Measurements from ENCODE around the gene COL26A1.

COL26A1 gene

DNA sequence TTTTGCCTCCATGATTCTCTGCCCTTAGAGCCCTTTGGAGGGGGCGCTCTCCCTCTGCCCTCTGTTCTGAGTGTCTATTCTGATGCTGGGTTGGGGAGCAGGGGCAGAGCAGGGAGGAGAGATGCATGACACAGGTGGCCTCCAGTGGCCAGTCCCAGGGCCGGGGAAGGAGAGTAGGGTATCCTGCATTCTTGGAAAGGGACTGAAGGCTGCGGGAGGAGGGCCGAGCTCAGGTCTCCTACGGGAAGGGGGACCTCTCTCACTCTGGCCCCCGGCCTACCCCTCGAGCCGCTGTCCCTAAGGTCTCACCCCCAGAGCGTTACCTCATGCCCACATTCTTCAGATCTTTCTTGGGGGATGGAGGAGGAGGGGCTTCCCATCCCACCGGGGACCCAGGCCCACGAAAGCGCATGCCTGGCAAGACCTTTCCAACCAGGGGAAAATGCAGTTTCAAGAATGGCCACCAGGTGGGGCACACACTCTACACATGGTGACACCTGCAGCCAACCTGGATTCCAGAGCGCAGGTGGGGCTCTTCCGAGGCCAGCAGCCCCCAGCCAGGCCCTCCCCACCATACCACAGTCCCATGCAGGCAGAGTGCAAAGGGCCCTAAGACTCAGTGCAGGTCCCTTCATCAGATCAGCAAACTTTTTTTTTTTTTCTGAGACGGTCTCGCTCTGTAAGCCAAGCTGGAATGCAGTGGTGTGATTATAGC is 180.0 kb downstream of the COL26A1 start (continued):
- TF ChIP-seq, protein P1, sequence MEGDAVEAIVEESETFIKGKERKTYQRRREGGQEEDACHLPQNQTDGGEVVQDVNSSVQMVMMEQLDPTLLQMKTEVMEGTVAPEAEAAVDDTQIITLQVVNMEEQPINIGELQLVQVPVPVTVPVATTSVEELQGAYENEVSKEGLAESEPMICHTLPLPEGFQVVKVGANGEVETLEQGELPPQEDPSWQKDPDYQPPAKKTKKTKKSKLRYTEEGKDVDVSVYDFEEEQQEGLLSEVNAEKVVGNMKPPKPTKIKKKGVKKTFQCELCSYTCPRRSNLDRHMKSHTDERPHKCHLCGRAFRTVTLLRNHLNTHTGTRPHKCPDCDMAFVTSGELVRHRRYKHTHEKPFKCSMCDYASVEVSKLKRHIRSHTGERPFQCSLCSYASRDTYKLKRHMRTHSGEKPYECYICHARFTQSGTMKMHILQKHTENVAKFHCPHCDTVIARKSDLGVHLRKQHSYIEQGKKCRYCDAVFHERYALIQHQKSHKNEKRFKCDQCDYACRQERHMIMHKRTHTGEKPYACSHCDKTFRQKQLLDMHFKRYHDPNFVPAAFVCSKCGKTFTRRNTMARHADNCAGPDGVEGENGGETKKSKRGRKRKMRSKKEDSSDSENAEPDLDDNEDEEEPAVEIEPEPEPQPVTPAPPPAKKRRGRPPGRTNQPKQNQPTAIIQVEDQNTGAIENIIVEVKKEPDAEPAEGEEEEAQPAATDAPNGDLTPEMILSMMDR (tag by site-specific recombination; IDR thresholded peaks at IDR 0.05) = peak; percentile 93
- TF ChIP-seq ZNF2 (tag by site-specific recombination; IDR thresholded peaks at IDR 0.05) = 0 out of 2 replicates have a peak, but pooled peaks have one; percentile 39
- no peak for TF ChIP-seq ZNF777 (tag by site-specific recombination; IDR thresholded peaks at IDR 0.05; ENCODE audit: borderline replicate concordance)
- peak; percentile 87 for TF ChIP-seq ZEB2 (tag by site-specific recombination; IDR thresholded peaks at IDR 0.05)
- TF ChIP-seq TRIM28 (IDR thresholded peaks at IDR 0.05; ENCODE audit: borderline replicate concordance, low read length) = no peak
- TF ChIP-seq, protein P2, sequence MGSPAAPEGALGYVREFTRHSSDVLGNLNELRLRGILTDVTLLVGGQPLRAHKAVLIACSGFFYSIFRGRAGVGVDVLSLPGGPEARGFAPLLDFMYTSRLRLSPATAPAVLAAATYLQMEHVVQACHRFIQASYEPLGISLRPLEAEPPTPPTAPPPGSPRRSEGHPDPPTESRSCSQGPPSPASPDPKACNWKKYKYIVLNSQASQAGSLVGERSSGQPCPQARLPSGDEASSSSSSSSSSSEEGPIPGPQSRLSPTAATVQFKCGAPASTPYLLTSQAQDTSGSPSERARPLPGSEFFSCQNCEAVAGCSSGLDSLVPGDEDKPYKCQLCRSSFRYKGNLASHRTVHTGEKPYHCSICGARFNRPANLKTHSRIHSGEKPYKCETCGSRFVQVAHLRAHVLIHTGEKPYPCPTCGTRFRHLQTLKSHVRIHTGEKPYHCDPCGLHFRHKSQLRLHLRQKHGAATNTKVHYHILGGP (tag by site-specific recombination; IDR thresholded peaks at IDR 0.05) = no peak
- TF ChIP-seq ZNF654 (tag by site-specific recombination; IDR thresholded peaks at IDR 0.05; ENCODE audit: low read depth) = peak; percentile 89
- no peak for TF ChIP-seq ZBTB8A (tag by site-specific recombination; IDR thresholded peaks at IDR 0.05)
- 0 out of 2 replicates have a peak, but pooled peaks have one; percentile 42 for TF ChIP-seq ZNF391 (tag by site-specific recombination; IDR thresholded peaks at IDR 0.05; ENCODE audit: borderline replicate concordance, low read depth)
- TF ChIP-seq ZNF324 (tag by site-specific recombination; IDR thresholded peaks at IDR 0.05) = 0 out of 2 replicates have a peak, but pooled peaks have one; percentile 41
- TF ChIP-seq, protein P3, sequence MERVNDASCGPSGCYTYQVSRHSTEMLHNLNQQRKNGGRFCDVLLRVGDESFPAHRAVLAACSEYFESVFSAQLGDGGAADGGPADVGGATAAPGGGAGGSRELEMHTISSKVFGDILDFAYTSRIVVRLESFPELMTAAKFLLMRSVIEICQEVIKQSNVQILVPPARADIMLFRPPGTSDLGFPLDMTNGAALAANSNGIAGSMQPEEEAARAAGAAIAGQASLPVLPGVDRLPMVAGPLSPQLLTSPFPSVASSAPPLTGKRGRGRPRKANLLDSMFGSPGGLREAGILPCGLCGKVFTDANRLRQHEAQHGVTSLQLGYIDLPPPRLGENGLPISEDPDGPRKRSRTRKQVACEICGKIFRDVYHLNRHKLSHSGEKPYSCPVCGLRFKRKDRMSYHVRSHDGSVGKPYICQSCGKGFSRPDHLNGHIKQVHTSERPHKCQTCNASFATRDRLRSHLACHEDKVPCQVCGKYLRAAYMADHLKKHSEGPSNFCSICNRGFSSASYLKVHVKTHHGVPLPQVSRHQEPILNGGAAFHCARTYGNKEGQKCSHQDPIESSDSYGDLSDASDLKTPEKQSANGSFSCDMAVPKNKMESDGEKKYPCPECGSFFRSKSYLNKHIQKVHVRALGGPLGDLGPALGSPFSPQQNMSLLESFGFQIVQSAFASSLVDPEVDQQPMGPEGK (tag by site-specific recombination; IDR thresholded peaks at IDR 0.05) = peak; percentile 77; the same call in 1 of the 2 replicates
- peak; percentile 70 for TF ChIP-seq ZBTB17 (tag by site-specific recombination; IDR thresholded peaks at IDR 0.05)

DNA sequence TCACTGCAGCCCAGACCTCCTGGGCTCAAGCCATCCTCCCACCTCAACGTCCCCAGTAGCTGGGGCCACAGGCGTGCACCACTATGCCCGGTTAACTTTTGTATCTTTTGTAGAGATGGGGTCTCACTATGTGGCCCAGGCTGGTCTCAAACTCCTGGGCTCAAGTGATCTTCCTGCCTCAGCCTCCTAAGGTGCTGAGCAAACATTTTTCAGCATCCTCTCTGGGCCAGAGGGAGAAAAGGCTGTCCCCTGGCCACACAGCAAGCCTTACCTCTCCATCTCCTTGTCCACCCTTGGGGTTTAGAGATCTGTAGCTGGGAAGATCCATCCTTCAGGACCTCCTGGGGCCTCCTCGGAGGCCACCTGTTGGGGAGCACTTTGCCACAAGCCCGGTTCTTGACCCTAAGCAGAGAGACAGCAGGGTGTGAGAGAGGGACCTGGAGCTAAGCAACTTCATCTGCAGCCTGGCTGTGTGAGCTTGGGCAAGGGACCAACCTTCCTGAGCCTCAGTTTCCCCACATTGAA is 180.6 kb downstream of the COL26A1 start:
- no peaks in the 10 kb centered on the region for H3K9me3 ChIP-seq (ENCODE audit: control insufficient read depth, insufficient read depth, low read depth, low read length)

DNA sequence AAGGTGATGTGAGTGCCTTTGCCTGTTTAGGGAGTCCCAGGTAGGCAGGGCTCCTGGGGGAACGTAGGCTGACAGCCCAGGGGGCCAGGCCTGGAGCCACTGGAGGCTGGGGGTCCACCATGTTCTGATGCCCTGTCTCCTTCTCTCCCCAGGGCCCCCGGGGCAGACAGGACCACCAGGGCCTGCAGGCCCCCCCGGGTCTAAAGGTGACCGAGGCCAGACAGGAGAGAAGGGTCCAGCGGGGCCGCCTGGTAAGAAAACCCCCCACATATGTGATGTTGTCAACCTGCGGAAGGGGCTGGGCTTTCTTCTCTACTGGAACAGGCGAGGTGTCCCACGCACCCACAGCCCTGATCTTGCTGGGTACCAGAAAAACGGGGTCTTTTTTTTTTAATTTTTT is 181.2 kb downstream of the COL26A1 start:
- Histone ChIP-seq H3K4me3 (ENCODE audit: low read depth, low read length) (no peak overlapping the region), H3K27ac (ENCODE audit: extremely low read depth, low read depth, low read length) (no peak overlapping the region), H3K9me3 (ENCODE audit: control insufficient read depth, insufficient read depth, low read depth, low read length) (no peaks in the 10 kb centered on the region), H3K4me1 (ENCODE audit: control insufficient read depth, insufficient read depth, low read length) (no peaks in the 10 kb centered on the region), H3K36me3 (ENCODE audit: control insufficient read depth in 2 of 2, insufficient read depth in 1 of 2, low read length in 2 of 2) (no peaks in the 10 kb centered on the region)
- ChIA-PET POLR2A (interaction anchor here (0.9 kb wide), 1 partner anchor 727 kb away, joined by 3 read pairs; no protein-coding TSS in a partner anchor), CTCF (interaction anchor here (0.7 to 2.3 kb wide), 12 partner anchors 8 to 734 kb away, joined by 3 to 27 read pairs (median 4); no protein-coding TSS in a partner anchor)
- TF ChIP-seq ZNF311 (tag by site-specific recombination; IDR thresholded peaks at IDR 0.05; ENCODE audit: borderline replicate concordance) = no peak
- no peak for TF ChIP-seq ZNF10 (tag by site-specific recombination; IDR thresholded peaks at IDR 0.05)
- TF ChIP-seq ZNF404 (tag by site-specific recombination; IDR thresholded peaks at IDR 0.05) = no peak
- TF ChIP-seq SALL2 (tag by site-specific recombination; IDR thresholded peaks at IDR 0.05; ENCODE audit: borderline replicate concordance) = no peak
- TF ChIP-seq, protein P3 (tag by site-specific recombination; IDR thresholded peaks at IDR 0.05) = no peak
- no peak for TF ChIP-seq ZNF175 (tag by site-specific recombination; IDR thresholded peaks at IDR 0.05)
- no peak for TF ChIP-seq KLF1 (tag by site-specific recombination; IDR thresholded peaks at IDR 0.05)
- no peak for TF ChIP-seq KLF9 (tag by site-specific recombination; IDR thresholded peaks at IDR 0.05; ENCODE audit: low read depth)
- TF ChIP-seq, protein P4, sequence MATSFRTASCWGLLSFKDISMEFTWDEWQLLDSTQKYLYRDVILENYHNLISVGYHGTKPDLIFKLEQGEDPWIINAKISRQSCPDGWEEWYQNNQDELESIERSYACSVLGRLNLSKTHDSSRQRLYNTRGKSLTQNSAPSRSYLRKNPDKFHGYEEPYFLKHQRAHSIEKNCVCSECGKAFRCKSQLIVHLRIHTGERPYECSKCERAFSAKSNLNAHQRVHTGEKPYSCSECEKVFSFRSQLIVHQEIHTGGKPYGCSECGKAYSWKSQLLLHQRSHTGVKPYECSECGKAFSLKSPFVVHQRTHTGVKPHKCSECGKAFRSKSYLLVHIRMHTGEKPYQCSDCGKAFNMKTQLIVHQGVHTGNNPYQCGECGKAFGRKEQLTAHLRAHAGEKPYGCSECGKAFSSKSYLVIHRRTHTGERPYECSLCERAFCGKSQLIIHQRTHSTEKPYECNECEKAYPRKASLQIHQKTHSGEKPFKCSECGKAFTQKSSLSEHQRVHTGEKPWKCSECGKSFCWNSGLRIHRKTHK (tag by site-specific recombination; IDR thresholded peaks at IDR 0.05) = no peak
- TF ChIP-seq ZNF48 (tag by site-specific recombination; IDR thresholded peaks at IDR 0.05) = no peak

More for the DNA sequence above, 180.6 kb downstream of the COL26A1 start:
- Histone ChIP-seq H3K4me1 (ENCODE audit: control insufficient read depth, insufficient read depth, low read length) (no peaks in the 10 kb centered on the region), H3K27ac (ENCODE audit: extremely low read depth, low read depth, low read length) (no peak overlapping the region), H3K4me3 (ENCODE audit: low read depth, low read length) (no peak overlapping the region), H3K36me3 (ENCODE audit: control insufficient read depth in 2 of 2, insufficient read depth in 1 of 2, low read length in 2 of 2) (no peaks in the 10 kb centered on the region)
- ChIA-PET CTCF (interaction anchor here (0.6 to 2.3 kb wide), 21 partner anchors 9 to 735 kb away, joined by 3 to 27 read pairs (median 4); no protein-coding TSS in a partner anchor), POLR2A (interaction anchor here (0.9 kb wide), 1 partner anchor 728 kb away, joined by 3 read pairs; no protein-coding TSS in a partner anchor)
- peak; percentile 24 for TF ChIP-seq GLIS2 (tag by site-specific recombination; IDR thresholded peaks at IDR 0.05)
- TF ChIP-seq ZNF324 (tag by site-specific recombination; IDR thresholded peaks at IDR 0.05) = no peak
- TF ChIP-seq SCRT2 (tag by site-specific recombination; IDR thresholded peaks at IDR 0.05) = peak; percentile 73
- peak; percentile 74; the same call in 1 of the 2 replicates for TF ChIP-seq ZNF121 (tag by site-specific recombination; IDR thresholded peaks at IDR 0.05)
- no peak for TF ChIP-seq ZNF423 (tag by site-specific recombination; IDR thresholded peaks at IDR 0.05)
